ENCODE measurements around the gene MAFG. TPM values are rescaled to one million over a fixed set of nuclear protein-coding genes. Genes with fewer than 3 reads are reported as not detected.

MAFG gene
- total and polyA plus RNA-seq, 9 of the 15 experiments (the other 6 are each of a cell fraction or from before 2014, with no cell fraction given) = 1.1 to 58.1 (median 24.9) TPM

GRCh38 chr17:81916234-81917001 is 11.1 kb downstream of the MAFG start (continued):
- TF ChIP-seq ZNF318 (IDR thresholded peaks at IDR 0.05; ENCODE audit: borderline replicate concordance in 1 of 2, low read depth in 1 of 2) (no peak), CREBBP (IDR thresholded peaks at IDR 0.05; ENCODE audit: low read depth, low read length) (no peak), SETDB1 (IDR thresholded peaks at IDR 0.05; ENCODE audit: low read length) (no peak), FOXA1 (IDR thresholded peaks at IDR 0.05; ENCODE audit: borderline replicate concordance) (no peak), DIDO1 (tag; IDR thresholded peaks at IDR 0.05; ENCODE audit: low read depth) (no peak), NR2C1 (IDR thresholded peaks at IDR 0.05) (peak; percentile 18), NR2C1 (tag; IDR thresholded peaks at IDR 0.05) (no peak), SMAD4 (CRISPR knock-in tag; conservative IDR thresholded peaks at IDR 0.05) (peak; percentile 27; the same call in 1 of the 2 replicates), USF1 (CRISPR knock-in tag; IDR thresholded peaks at IDR 0.05) (peak; percentile 61), RAD21 (CRISPR knock-in tag; conservative IDR thresholded peaks at IDR 0.05 in 1 of 2, IDR thresholded peaks at IDR 0.05 in 1 of 2) (no peak), ZNF277 (CRISPR knock-in tag; IDR thresholded peaks at IDR 0.05; ENCODE audit: borderline replicate concordance) (no peak), MCM3 (IDR thresholded peaks at IDR 0.05) (no peak), CHD1 (IDR thresholded peaks at IDR 0.05; ENCODE audit: low read length) (no peak)
